Activated naive CD8-positive, alpha-beta T cell (primary cell): ENCODE results near the gene SLC22A6.

Experiments
- H3K27ac Mint-ChIP-seq: one replicate; pipeline ENCODE4 v1.8.0; 2021; ENCODE audit warnings: mixed read lengths
- H3K27me3 Mint-ChIP-seq: one replicate; pipeline ENCODE4 v1.8.0; 2021; ENCODE audit warnings: mixed read lengths
- H3K36me3 Mint-ChIP-seq: one replicate; pipeline ENCODE4 v1.8.0; 2021; ENCODE audit warnings: mixed read lengths
- H3K4me1 Mint-ChIP-seq: one replicate; pipeline ENCODE4 v1.8.0; 2021; ENCODE audit warnings: low read depth, mixed read lengths
- H3K4me3 Mint-ChIP-seq: one replicate; pipeline ENCODE4 v1.8.0; 2021; ENCODE audit warnings: mild to moderate bottlenecking, mixed read lengths
- H3K9me3 Mint-ChIP-seq: one replicate; pipeline ENCODE4 v1.8.0; 2021; ENCODE audit warnings: low read depth, mixed read lengths

Gene SLC22A6

DNA sequence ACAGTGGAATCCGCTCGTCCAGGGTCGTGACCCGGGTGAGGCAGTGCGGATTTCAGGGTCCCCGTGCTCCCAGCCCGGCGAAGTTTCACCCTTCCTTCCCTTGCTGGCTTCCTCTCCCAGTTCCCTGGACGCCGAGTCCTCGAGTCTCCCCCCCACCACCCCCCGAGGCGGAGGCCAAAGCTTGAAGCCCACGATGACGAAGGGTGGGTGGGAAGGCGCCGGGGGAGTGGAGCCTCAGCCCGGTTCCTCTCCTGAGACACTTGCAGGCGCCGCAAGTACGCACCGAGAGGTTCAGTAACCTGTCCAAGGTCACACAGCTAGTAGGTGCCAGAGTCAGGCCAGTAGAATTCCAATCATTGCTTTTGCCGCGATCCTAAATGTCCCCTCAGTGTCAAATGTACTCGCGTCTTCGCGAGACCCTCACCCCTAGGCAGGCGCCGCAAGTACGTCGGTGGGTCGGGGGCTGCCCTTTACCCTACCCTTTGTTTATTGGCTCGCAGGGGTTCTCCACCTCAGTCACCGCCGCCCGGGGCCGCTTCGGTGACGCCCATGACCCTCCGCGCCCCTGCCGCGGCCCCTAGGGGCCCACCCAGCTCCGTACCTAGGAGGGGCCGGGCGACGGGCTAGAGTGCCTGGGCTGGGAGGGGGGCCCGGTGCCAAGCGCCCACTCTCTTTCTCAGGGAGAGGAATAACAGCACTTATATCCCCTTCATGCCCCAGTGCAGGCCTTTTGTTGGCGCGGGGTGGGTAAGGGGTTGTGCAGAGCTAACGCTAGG, 57.9 kb downstream of the SLC22A6 start:
- Mint-ChIP-seq H3K27me3 (peaks cover 36% of the 10 kb centered on the region), H3K27ac (no peak overlapping the region), H3K4me3 (no peak overlapping the region), H3K9me3 (no peaks in the 10 kb centered on the region), H3K36me3 (no peaks in the 10 kb centered on the region), H3K4me1 (peaks cover 30% of the 10 kb centered on the region)
